GM19035 (cell line): Measurements from ENCODE around the gene ULBP2.
"Not testable (repeated sequence)": the region's sequence is repeated elsewhere in the genome, so short reads cannot be mapped to it uniquely, and the experiment has no call there.

Experiments
- ATAC-seq: cut with Tn5 transposase; IDR thresholded peaks from one replicate; pipeline ENCODE4 v1.9.1; 2021; ENCODE audit not compliant: unreplicated experiment

Gene ULBP2

DNA sequence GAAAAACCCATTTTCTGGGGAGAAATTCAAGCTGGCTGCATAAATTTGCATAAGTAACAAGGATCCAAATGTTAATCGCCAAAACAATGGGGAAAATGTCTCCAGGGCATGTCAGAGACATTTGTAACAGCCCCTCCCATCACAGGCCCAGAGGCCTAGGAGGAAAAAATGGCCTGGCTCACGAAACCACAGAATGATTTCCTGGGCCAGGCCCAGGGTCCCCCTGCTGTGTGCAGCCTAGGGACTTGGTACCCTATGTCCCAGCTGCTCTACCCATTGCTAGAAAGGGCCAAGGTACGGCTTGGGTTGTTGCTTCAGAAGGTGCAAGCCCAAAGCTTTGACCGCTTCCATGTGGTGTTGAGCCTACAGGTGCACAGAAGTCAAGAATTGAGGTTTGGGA lies 33.3 kb upstream of the ULBP2 start:
- not testable (repeated sequence) for ATAC-seq

GRCh38 chr6:149909701-149910470 lies 31.9 kb upstream of the ULBP2 start:
- no peak for ATAC-seq

DNA sequence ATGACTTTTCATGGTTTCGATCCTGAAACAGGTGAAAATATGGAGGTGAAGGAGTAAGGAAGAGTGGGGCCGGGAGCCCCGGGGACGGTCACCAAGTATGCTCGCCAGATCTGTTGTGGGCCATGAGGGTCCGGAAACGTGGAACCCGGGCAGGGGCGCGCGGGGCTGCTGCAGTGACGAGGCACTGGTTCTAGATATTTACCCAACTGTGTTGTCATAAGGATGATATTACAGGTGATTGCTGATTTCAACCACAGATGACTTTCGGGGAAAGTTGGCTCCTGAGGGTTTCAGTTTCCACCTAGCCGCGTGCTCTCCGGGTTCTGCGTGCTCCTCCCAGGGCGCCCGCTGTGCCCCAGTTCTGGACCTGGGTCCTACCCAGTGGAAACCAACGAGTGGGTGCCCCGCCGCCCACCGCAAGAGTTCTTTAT lies 31.1 kb upstream of the ULBP2 start:
- no peak for ATAC-seq

DNA sequence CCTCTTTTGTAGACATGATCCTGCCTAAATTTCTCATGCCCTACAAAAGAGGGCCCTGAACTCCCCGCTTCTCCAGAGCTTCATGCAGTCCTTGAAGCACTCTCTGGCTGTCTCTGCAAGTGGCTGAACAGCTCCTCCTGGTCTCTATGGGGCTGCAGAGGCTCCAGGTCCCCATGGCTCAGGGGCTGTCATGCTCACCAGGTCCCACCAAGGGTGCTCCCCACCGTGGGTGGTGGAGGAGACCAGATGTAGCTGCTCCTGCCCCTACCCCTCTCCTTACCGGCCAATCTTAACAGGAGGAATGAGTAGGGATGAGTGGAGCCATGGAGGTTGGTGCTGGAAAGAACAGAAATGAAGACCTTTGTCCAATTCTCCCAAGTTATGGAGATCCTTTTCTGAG lies 29.1 kb upstream of the ULBP2 start:
- ATAC-seq, result not testable (repeated sequence)

DNA sequence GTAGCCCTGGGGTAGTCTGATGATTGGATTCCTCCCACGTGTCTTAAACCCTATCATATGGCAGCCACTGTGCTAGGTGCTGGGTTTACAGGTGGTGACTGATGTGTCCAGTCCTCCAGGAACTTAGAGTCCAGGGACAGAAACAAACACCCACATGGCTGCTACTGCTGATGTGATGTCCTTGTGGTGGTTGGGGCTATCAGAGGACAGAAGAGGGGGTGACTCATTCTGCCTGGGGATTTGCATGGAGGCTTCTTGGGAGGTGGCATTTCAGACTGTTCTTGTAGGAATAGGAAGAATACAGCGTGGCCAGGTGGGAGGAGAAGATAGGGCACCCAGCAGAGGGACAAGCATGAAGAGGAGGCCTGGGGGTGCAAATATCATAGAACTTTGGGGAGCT lies 28.7 kb upstream of the ULBP2 start:
- ATAC-seq, result no peak

- ATAC-seq, result no peak
Measured at GRCh38 chr6:149913540-149914240, 28.1 kb upstream of the ULBP2 start.

- ATAC-seq, result no peak
Measured at GRCh38 chr6:149915970-149916865, 25.6 kb upstream of the ULBP2 start.

GRCh38 chr6:149917679-149918078 lies 24.1 kb upstream of the ULBP2 start:
- no peak for ATAC-seq

- no peak for ATAC-seq
Measured at GRCh38 chr6:149918151-149918905, 23.5 kb upstream of the ULBP2 start.

- ATAC-seq, result not testable (repeated sequence)
Measured at GRCh38 chr6:149919126-149919833, 22.5 kb upstream of the ULBP2 start.

- no peak for ATAC-seq
Measured at GRCh38 chr6:149919834-149920225, 22.0 kb upstream of the ULBP2 start.

- no peak for ATAC-seq
Measured at GRCh38 chr6:149921361-149921760, 20.5 kb upstream of the ULBP2 start.

DNA sequence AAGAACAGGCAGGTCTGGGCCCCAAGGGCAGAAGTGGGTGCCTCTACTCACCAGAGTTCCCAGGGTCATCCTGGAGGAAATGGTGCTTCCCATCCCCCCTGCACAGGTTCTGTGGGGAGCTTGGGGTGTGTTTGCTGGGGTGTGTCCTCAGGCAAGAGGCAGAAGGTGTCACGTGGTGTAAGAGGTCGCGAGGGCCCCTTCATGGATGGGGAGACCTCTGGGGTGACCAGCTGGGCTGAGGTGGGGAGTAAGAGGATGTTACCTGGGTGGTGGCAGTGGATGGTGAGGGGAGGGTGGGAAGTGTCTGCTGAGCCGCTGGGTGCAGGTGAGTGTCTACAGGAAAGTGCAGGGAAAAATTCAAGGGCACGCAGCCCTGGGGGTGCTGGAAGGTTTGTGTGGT lies 19.7 kb upstream of the ULBP2 start:
- not testable (repeated sequence) for ATAC-seq

GRCh38 chr6:149922642-149923326 lies 19.0 kb upstream of the ULBP2 start, which contains the start of gene RAET1G:
TSS of gene RAET1G (minus strand) at chr6:149923121. CDS start at chr6:149923010, 111 bp downstream.
- no peak for ATAC-seq

- no peak for ATAC-seq
Measured at GRCh38 chr6:149923327-149923986, 18.4 kb upstream of the ULBP2 start.

- no peak for ATAC-seq
Measured at GRCh38 chr6:149924206-149924932, 17.4 kb upstream of the ULBP2 start.

DNA sequence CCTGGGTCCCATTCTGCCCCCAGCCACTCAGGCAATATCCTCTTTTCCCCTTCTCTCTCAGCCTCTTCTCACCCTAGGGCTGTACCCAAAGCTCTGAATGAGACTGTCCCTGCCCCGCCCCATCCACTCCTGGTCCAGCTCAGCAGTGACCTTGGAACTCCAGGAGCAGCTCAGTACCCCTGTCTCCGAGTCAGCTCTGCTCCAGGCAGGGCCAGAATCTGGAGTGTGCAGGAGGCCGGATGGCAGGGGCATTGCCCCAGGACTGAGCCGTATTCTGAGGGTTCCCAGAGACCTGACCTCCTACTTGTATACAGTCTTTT lies 16.9 kb upstream of the ULBP2 start:
- no peak for ATAC-seq

DNA sequence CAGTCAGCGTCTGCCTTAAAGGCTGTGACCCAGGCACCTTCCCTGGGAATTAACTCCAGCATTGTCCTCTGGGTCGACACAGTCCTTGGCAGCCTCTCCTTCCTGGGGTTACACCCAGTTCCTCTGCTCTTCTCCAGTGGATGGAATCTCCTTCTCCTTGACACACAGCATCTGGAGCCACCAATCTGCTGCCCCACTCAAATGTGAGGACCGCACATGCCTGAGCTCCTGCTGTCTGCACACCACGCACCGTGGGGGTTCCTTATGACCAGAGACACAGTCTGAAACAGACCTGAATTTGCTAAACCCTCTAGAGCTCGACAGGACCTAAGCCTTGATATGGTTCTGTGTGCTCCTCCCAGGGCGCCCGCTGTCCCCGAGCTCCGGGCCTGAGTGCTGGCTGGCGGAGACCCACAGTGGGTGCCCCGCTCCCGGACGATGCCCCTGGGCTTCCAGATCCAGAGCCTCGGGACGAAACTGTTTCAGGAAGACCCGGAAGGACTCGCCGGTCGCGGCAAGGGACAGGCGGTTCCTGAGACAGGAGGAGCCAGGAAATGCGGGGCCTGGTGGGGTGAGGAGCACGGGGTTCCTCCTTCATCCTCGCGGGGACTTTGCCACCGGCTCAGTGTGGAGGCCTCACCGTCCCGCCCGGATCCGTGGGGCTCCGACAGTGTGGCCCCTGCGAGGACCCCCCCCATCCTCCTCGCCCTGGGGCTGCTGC lies 16.4 kb upstream of the ULBP2 start:
- no peak for ATAC-seq
